Adrenal gland (tissue), 5 donors: ENCODE results near the gene ESRRB.

Source experiments
- CTCF ChIP-seq, 6 experiments: fragments of 450-650 bp in 4 of 6; fragments of 200-600 bp in 2 of 6; sonication (generic) in 1 of 6; IDR thresholded peaks; 1 replicate in 5 of 6; 2 replicates in 1 of 6; pipeline versions ENCODE4 v1.5.1 to v1.8.0; 2016 to 2021; ENCODE audit warnings: antibody characterized with exemption in 6 of 6, mild to moderate bottlenecking in 2 of 6, moderate library complexity in 1 of 6
- POLR2A ChIP-seq, 2 donors: fragments of 450-650 bp; IDR thresholded peaks; one replicate each; pipeline ENCODE4 v1.6.1; 2017; ENCODE audit warnings: antibody characterized with exemption in 2 of 2, mild to moderate bottlenecking in 2 of 2, moderate library complexity in 1 of 2
- donor health status: DM: no; HTN: no; CAD: no.

GRCh38 chr14:76349993-76350392 lies 25.9 kb upstream of the ESRRB start:
- no peak for TF ChIP-seq CTCF (IDR thresholded peaks at IDR 0.05)
- no peak for TF ChIP-seq POLR2A (IDR thresholded peaks at IDR 0.05)
